ENCODE measurements around the gene SYT8. TPM values are rescaled to one million over a fixed set of nuclear protein-coding genes. Genes with fewer than 3 reads are reported as not detected.

SYT8 gene
- total RNA-seq, 1 experiment from 2014 or later, result 1.0 TPM

- Histone ChIP-seq H2AFZ (ENCODE audit: low read depth, low read length, poor library complexity, severe bottlenecking) (no peak overlapping the region), H3K4me1 (ENCODE audit: control insufficient read depth in 1 of 2, insufficient read depth in 2 of 2, low read length in 2 of 2) (peaks cover 28 to 43% of the 10 kb centered on the region in 2 experiments), H3K79me2 (ENCODE audit: insufficient read depth, low read length) (no peaks in the 10 kb centered on the region), H3K9me3 (ENCODE audit: control insufficient read depth in 1 of 2, insufficient read depth in 1 of 2, low read depth in 1 of 2, low read length in 2 of 2) (no peaks in the 10 kb centered on the region), H3K9me2 (ENCODE audit: insufficient read depth) (no peaks in the 10 kb centered on the region), H3K4me2 (ENCODE audit: low read length) (no peak overlapping the region), H3K4me3 (replicated peaks in 1 of 2; ENCODE audit: low read depth in 1 of 2, low read length in 2 of 2) (no peak overlapping the region), H3K27me3 (ENCODE audit: insufficient read depth, low read length) (no peaks in the 10 kb centered on the region), H3K27ac (ENCODE audit: low read depth, low read length) (no peak overlapping the region), H3K36me3 (ENCODE audit: control insufficient read depth in 1 of 2, insufficient read depth in 2 of 2, low read length in 2 of 2) (no peaks in the 10 kb centered on the region), H3K9ac (ENCODE audit: low read length) (no peak overlapping the region), H4K20me1 (ENCODE audit: insufficient read depth) (no peaks in the 10 kb centered on the region)
- no TSS peak for BruUV-seq (replicated peaks)
- no peak for DNase-seq (ENCODE audit: low read depth, low spot score)
- no peak for TF ChIP-seq SP1 (IDR thresholded peaks at IDR 0.05; ENCODE audit: low read depth)
- no peak for TF ChIP-seq ZBTB33 (IDR thresholded peaks at IDR 0.05; ENCODE audit: extremely low read depth, insufficient replicate concordance, low read length)
- TF ChIP-seq EGR1 (IDR thresholded peaks at IDR 0.05; ENCODE audit: low read depth), result no peak
- TF ChIP-seq EZH2phosphoT487 (IDR thresholded peaks at IDR 0.05; ENCODE audit: borderline replicate concordance), result no peak
- TF ChIP-seq ZNF274 (IDR thresholded peaks at IDR 0.05; ENCODE audit: low read depth, low read length), result no peak
- no peak for TF ChIP-seq SIN3A (IDR thresholded peaks at IDR 0.05; ENCODE audit: low read depth)
- no peak for TF ChIP-seq CBX3 (IDR thresholded peaks at IDR 0.05; ENCODE audit: low read depth)
- TF ChIP-seq CEBPB (IDR thresholded peaks at IDR 0.05; ENCODE audit: low read depth), result no peak
- TF ChIP-seq ZFX (IDR thresholded peaks at IDR 0.05), result no peak
- no peak for TF ChIP-seq POLR2AphosphoS5 (IDR thresholded peaks at IDR 0.05; ENCODE audit: low read depth, low read length)
- TF ChIP-seq RAD21 (IDR thresholded peaks at IDR 0.05; ENCODE audit: low read depth), result no peak
- TF ChIP-seq MAX (IDR thresholded peaks at IDR 0.05), result no peak
- no peak for TF ChIP-seq POLR2A (IDR thresholded peaks at IDR 0.05; ENCODE audit: borderline replicate concordance, extremely low read depth, insufficient read depth, insufficient read length)
- no peak for TF ChIP-seq TCF7L2 (IDR thresholded peaks at IDR 0.05; ENCODE audit: borderline replicate concordance, extremely low read depth, insufficient read depth, insufficient read length)
- TF ChIP-seq SRF (IDR thresholded peaks at IDR 0.05; ENCODE audit: low read depth), result no peak
- TF ChIP-seq ATF3 (IDR thresholded peaks at IDR 0.05), result no peak
- TF ChIP-seq JUND (IDR thresholded peaks at IDR 0.05), result no peak
- POLR2A ChIA-PET, result no interaction called here
- CTCF ChIA-PET, result interaction anchor here (0.7 to 5.0 kb wide), 7 partner anchors 10 to 315 kb away, joined by 3 to 65 read pairs (median 6); no protein-coding TSS in a partner anchor
- intact Hi-C loops (cut with micrococcal nuclease), result no loop called here
- no peak for ATAC-seq
- RAD21 ChIA-PET (ENCODE audit: low non-redundant PET in 1 of 2, low total read pairs in 2 of 2, uncharacterized antibody in 2 of 2, unreplicated experiment in 2 of 2), result interaction anchor here in 1 of 2 experiments (0.6 to 0.8 kb wide), 2 partner anchors 40 to 315 kb away, joined by 3 to 5 read pairs; no protein-coding TSS in a partner anchor
These were observed 1.5 kb downstream of the SYT8 start for GRCh38 chr11:1836011-1836945.
